Medulla oblongata (tissue), 1 donor: ENCODE results near the gene STRA6.

Experiments used
- DNase-seq: peaks from one replicate; pipeline ENCODE4 v3.0.0-alpha.2; 2015; ENCODE audit errors: extremely low spot score

STRA6 gene

DNA sequence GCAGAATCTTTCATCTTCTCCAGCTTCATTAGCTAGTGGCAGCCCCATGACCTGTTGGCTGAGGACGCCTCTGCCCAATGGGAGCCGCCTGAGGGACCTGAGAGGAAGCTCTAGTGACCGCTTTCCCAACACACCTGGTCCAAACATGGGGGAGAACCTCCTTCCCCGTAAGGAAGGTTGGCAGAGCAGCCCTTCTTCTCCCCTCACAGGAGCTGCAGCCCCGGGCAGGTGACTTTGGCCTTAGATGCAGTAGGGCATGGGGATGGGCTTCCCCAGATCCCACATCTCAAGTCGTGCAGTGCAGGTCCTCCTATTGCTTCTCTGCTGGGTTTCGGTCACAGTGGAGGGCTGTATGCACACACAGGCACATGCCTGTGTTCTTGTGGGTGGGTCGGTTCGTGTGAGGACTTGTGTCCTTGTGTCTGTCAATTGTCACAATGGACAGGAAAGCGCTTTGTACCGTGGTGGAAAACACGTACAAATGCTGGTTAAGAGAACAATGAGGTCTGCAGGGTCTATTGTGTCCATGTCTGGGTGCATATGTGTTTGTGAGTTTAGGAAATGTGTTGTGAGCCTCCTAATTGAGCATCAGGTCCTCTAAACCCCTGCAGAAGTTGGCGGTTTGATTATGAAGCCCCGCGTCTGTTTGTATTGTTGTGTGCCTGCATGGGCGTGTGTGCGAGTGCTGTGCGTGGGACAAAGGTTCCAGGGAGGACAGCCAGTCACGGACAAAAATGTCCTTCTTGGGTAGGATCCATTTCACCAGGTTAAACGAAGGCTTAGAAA lies 70.8 kb downstream of the STRA6 start:
- no peak for DNase-seq

DNA sequence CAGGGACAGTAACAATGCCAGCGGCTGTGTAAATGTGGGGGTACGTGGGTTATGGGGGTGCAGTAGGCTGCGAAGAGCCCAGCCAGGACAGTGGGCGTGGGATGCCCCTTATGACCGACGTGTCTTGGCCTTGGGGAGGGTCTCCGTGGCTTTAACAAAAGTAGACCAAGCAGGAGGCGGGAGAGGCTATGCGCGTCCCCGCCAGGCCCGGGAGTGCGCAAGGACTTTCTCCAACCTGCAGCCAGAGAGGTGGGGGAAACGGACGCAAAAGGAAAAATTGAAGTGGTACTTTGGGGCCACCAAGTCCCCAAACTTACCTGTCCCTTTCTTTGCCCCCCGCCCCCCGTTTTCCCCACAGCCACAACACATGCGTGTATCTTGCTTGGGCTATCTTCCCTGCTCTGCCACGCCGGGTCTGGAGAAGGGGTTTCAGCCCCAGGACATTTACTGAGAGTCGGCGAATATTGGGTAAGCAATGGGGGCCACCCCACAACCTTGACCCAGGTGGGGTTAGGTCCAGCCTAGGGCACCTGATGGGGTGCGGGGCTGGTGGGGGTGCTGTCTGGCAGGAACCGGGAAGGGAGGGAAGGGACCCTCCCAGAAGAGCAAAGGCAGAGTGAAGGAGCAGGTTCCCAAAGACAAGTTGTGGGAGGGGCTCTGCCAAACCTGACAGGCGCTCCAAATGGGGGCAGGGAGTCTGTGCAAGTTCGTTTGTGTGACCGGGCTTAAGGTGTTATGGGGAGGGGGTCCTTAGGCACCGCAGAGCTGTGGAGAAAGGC lies 71.5 kb downstream of the STRA6 start:
- DNase-seq, result no peak

DNA sequence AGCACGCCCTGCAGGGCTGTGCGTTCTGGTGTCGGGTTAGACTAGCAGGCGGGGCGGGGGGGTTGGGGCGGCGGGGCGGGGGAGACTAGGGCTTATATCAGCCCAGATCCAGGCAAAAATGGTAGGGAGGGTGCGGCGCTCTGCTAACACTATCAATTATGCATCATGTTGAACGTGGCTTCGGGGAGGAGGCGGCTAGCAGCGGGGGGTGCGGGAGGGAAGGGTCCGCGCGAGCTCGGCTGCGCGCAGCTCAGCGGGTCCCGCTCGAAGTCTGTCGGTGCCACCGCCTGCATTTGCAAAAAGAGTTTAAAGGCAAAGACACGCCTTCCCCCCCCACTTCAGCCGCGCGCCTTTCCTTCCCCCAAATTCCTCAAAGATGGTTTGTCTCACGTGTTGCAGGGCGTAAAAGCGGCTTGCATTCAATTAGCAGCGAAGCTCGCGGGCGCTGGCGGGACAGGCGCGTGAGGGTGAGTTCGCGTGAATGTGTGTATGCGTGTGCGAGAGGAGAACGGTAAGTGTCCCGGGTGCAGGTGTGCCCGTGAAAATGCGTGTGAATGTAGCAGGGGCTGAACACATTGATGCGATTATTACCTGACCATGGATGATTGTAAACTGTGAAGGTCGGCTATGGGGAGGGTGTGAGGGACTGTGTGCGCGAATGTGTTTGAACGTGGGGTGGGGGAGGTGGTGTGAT lies 72.3 kb downstream of the STRA6 start, which contains the start of gene ISLR2:
ISLR2 (plus strand) TSS at position 432 of the 694 bp plus-strand sequence. CDS start 2,169 bp downstream, outside the sequence.
- no peak for DNase-seq

DNA sequence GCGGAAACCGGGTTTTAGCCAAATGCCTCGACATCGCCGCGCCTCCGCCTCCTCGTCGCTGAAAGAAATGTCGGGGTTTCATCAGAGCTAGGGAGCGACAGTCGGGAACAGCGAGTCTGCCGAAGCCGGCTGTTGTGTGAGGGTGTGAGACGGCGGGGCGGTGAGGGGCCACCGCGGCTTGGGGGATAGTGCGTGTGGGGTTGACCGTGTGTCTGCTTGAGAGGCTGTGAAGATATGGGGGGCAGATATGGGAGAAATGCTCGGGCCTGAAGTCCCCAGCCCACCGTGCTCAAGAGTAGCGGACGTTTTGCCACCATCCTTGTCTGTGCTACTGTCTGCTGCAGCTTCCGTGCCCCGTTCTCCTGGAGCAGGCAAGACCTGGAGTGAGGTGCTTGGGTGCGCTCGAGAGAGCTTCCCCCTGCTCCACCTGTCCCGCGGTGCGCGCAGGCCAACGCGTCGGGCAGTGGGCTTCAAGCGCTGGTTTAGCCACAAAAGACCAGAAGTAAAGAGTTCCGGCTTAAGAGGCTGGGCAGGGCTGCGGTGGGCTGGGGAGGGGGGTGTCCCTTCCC lies 72.9 kb downstream of the STRA6 start:
- DNase-seq, result no peak
